Stimulated activated CD8-positive, alpha-beta memory T cell treated with anti-CD3 and anti-CD28 coated beads, Interleukin-4, amount 100 ng/mL, for 48 hours (primary cell): Measurements from ENCODE around the gene GPR78.
"Not testable (repeated sequence)": the region's sequence is repeated elsewhere in the genome, so short reads cannot be mapped to it uniquely, and the experiment has no call there.

Source experiments
- DNase-seq: peaks from one replicate; pipeline ENCODE4 v3.0.0-alpha.2; 2020

Gene GPR78

DNA sequence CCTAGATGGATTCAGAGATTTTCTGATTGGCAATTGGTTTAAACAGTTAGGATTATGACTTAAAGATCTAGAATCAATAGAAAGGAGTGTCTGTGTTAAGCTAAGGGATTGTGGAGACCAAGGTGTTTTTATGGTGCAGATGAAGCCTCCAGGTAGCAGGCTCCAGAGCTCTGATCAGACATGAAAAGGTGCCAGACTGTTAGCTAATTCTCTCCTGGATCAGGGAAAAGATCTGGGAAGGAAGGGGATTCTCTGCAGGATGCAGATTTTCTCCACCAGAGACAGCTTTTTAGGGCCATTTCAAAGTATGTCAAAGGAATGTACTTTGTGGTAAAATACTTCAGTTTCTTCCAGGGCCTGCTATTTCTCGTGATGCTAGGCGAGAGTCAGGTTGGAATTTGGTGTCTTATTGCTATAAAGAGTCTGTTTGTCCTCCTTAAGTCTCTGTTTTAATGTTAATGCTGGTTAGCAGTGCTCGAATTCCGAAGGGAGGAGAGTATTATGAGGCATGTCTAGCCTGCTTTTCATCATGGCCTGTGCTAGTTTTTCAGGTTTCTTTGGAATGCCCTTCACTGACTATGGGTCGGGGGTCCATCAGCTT is 12.0 kb upstream of the GPR78 start:
- DNase-seq, result no peak

DNA sequence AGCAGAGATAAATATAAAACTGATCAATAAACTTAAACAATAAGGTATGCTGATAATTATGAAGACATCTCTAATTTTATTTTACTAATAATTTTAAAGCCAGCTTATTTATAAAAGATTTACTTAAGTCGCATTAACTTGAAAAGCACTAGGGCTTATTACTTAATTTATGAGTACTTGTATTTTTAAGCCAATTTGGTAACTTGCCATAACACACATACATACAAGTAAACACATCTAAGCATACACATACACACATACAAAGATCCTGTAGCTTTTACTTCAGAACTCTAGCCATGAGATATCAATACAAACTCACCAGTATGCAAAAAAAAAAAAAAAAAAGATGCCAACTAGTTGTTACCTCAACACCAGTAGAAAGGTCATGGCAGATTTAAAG is 10.0 kb upstream of the GPR78 start:
- DNase-seq, result no peak

DNA sequence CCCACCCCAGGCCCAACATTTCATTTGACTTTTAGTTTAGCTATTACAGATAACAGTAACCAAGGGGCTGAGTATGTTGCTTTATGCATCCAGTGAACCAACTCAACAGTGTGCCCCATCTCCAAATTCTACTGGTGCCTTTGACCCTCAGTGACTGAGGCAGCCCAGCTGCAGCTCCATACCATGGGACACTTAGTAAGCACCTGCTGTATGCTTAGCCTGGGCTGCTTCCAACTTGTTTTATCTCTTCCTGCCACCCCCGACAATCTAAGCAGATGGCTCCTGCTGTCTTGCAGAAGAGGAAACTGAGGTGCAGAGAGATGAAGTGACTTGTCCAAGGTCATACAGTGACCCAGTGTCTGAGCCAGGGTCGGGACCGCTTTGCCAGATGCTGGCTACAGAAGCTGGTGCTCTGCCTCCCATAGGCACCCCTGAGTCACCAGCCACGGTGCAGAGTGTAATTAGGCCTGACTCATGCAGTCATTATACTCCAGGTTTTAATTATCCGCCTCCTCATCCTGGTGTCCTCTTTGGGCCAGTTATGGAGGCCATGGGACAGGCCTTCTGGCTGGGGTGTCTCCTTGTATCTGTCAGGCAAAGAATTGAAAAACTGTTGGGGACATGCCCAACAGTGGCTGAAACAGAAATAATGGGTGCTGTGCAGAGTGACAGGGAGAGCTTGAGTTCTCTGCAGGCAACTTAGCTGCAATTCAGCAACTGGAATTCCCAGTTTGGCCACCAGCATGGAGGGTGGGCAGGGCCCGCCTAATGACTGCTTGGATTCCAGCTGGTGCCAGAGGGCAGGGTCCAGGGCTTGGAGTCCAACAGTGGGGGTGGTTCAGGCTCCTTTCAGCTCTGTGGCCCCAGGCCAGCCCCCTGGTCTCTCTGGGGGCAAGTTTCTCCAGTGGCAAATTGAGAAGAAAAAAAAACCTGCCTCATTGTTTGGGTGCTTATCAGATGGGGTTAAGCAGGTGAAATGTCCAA is 8.2 kb upstream of the GPR78 start:
- no peak for DNase-seq

DNA sequence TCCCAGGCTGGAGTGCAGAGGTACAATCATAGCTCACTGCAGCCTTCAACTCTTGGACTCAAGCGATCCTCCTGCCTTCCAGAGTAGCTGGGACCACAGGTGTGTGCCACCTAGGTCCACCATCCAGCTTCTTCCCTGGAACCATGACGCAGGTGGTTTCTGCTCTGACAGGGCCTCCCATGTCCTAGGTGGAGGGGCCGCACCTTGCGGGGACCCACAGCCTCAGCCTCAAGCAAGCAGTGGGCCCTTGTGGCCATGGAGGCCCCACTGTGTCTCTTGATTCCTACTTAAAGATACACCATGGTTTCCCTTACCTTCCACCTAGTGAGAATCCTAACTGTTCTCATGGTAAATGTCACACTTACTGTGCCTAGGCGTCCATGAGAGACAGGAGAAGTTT is 6.9 kb upstream of the GPR78 start:
- DNase-seq, result no peak

DNA sequence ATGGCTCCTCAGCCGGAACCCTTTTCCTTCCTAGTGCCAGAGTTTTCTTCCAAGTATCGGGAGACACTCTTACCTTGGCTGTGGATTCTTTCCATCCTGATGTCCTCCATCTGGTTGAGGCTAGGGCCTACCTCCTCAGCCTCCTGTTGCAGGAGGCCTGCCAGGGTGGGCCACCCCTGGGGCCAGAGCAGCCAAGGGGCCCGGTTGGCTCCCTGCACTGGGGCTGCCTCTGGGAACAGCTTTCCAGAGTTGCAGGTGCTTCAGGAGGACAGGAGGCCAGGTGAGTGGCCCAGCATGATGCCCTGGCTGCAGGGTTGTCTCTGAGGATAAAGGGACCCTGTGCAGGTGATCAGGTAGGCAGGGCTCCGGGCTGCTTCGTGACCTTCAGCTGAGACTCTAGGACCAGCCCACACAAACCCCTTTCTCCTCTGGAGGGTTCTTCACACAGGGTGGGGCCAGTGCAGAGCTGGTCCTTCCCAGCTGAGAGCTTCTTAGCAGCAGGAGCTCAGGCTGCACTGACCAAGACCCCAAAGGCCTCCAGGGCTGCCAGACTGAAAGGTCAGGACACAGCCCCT is 5.3 kb upstream of the GPR78 start:
- no peak for DNase-seq

DNA sequence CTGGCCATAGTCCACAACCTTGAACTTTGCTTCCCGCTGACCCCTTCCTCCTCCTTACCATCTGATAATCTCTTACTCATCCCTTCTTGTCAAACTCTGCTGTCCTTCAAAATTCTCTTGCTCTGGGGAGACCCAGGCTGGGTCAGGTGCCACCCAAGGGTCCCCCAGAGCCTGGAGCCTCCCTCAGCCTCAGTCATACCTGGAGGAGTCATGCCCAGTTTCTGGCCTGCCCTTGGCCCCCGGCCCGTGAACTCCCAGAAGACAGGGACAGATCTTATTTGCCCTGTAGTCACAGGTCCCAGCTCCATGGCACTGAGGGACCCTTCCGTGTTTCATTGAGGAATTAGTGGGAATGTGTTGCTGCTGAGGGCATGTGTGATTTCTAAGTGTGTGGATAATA is 4.7 kb upstream of the GPR78 start:
- no peak for DNase-seq

- DNase-seq, result not testable (repeated sequence)
These were observed 3.6 kb upstream of the GPR78 start for GRCh38 chr4:8576591-8576990.

DNA sequence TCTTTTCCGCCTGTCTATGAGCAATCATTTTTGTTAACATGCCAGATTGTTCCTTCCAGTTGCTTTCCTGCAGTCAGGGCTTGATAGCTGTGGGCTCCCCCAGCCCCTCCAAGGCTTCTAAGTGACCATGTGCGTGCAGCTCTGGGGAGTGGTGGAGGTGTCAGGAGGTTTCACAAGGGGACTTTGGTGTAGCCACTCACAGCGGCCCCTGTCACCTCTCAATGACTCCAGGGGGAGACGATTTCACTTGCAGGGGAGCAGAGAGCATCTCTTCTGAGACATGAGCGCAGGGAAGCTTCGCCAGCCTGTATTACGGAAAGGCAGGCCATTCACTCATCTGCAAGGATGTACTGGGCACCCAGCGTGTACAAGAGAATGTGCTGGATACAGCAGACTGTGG is 3.1 kb upstream of the GPR78 start:
- DNase-seq, result no peak

DNA sequence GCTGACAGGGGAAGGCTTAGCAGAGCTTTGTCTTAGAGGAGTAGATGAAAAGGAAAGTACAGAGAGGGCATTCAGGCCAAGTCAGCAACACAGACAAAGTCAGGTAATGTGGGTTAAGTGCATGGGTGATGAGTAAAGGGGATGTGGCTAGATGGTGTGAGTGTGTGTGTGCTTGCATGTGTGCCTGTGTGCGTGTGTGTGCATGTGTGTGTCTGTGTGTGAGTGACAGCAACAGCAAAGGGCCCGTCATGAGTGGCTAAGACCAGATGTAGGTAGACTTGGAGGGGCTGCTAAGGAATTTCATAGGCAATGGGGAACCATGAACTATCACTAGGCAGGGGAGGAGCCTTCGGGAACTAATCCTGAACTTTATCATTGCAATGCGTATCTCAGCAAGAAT is 2.2 kb upstream of the GPR78 start:
- DNase-seq, result no peak

- DNase-seq, result no peak
These were observed 1.5 kb upstream of the GPR78 start for GRCh38 chr4:8578717-8579116.

GRCh38 chr4:8579526-8580320 is 469 bp upstream of the GPR78 start:
- DNase-seq, result no peak

GRCh38 chr4:8581094-8581861 is 1.1 kb downstream of the GPR78 start:
- DNase-seq, result no peak

DNA sequence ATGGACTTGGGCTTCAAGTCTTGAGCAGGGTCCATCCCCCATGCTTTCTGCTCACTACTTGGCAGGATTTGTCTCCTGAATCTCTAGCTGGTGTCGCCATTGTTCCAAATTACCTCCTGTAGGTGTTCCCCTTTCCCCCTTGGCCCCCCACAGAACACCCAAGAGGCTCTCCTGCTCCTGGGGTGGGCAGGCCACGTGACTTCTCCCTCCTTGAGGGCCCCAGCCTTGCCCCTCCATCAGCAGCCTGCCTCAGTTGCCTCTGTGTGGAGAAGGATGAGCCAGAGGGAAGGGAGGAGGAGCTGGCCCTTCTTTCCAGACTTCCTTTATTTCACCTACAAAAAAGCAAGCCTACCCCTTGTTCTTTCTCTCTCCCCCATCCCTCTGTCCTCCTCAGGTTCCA is 1.8 kb downstream of the GPR78 start:
- no peak for DNase-seq

GRCh38 chr4:8582436-8582835 is 2.2 kb downstream of the GPR78 start:
- DNase-seq, result no peak

DNA sequence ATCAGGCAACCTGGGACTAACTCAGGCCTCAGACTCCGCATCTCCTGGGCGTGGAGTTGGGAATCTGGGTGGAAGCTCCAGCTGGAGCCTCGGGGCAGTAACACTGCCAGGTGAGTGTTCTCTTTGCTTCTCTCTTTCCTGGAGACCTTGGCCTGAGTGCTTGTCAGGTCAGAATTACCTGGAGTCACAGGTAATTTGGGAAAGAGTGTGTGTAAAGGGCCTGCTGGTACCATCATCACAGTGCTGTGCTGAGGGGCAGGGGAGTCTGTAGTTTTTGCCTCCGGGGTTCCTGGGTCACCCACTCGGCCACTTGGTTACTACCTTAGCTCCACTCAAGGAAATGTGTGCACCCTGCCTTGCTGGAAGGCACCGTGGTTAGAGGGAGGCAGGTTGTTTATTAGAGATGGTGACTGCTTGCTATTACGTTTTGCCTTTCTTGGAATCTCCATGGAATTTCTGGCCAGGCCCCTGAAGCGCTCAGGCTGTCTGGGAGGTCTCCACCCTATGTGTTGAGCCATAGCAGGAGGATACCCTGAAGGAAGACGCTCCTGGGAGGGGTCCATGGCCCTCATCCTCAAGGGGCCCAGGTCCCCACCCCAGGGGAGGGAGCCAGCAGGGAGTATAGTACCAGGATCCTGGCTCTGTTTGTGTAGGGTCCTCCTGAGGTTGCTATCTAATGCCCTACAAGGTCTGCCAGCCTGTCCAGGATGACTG is 2.9 kb downstream of the GPR78 start:
- DNase-seq, result no peak

- DNase-seq, result no peak
These were observed 3.4 kb downstream of the GPR78 start for GRCh38 chr4:8583655-8584025.

DNA sequence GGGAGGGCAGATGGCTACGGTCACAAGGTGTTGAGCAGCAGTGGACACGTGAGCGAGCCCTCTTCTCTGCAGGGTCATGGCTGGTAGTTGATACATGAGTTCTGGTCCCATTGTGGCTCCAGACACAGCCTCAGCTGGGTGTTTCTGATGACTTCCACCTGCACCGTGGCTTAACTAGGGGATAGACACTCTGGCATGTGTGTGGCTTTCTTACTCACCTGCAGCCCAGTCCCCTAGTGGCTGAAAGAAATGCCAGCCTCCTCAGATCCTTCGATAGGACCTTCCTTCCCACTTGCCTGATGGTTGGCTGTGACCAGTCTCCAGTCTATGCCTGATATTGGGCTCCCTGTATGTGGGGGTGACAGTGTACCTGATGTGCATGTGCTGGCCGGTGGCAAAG is 5.0 kb downstream of the GPR78 start:
- DNase-seq, result no peak

- no peak for DNase-seq
These were observed 5.6 kb downstream of the GPR78 start for GRCh38 chr4:8585721-8586212.

- no peak for DNase-seq
These were observed 6.1 kb downstream of the GPR78 start for GRCh38 chr4:8586246-8586645.

DNA sequence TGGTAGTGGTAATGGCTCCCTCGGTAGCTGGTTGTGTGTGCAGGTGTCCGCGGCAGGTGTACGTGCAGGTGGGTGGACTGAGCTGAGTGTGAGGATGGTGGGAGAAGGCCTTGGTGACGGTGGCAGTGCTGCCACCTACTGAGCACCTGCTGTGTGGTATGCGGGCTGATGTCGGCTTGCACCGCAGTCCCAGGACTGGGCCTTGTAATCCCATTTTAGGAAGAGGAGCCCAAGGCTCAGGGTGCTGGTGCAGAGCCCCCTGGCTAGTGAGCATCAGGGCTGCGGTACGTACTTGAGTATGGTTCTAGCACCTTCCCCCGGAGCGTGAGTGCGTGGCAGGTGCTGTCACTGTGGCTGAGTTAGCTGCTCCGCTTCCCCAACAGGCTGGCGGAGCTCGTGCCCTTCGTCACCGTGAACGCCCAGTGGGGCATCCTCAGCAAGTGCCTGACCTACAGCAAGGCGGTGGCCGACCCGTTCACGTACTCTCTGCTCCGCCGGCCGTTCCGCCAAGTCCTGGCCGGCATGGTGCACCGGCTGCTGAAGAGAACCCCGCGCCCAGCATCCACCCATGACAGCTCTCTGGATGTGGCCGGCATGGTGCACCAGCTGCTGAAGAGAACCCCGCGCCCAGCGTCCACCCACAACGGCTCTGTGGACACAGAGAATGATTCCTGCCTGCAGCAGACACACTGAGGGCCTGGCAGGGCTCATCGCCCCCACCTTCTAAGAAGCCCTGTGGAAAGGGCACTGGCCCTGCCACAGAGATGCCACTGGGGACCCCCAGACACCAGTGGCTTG is 6.7 kb downstream of the GPR78 start:
- DNase-seq, result no peak
